PFSK-1 (cell line): ENCODE measurements around the gene C5orf52.

Experiments used
- FOXP2 ChIP-seq: optimal IDR thresholded peaks from 2 replicates; pipeline ENCODE3; 2011; ENCODE audit warnings: borderline replicate concordance, control low read depth, inconsistent platforms; ENCODE audit not compliant: insufficient read depth; ENCODE audit errors: extremely low read length, extremely low read depth
- POLR2AphosphoS5 ChIP-seq: IDR thresholded peaks from 2 replicates; pipeline ENCODE4 v1.6.1; 2012; ENCODE audit warnings: low read depth, mild to moderate bottlenecking, control low read depth, low read length, moderate library complexity
- REST ChIP-seq, 2 experiments: IDR thresholded peaks; 2 replicates each; pipeline versions ENCODE4 v1.6.1 to v1.8.0; 2011 to 2012; ENCODE audit warnings: low read depth in 2 of 2, low read length in 2 of 2, control low read depth in 1 of 2, inconsistent platforms in 1 of 2, mild to moderate bottlenecking in 1 of 2, moderate library complexity in 1 of 2; ENCODE audit not compliant: insufficient read depth in 1 of 2
- SIN3A ChIP-seq: IDR thresholded peaks from 2 replicates; pipeline ENCODE4 v1.6.1; 2012; ENCODE audit warnings: mild to moderate bottlenecking, low read length, moderate library complexity, borderline replicate concordance; ENCODE audit not compliant: insufficient read depth
- TAF1 ChIP-seq: IDR thresholded peaks from 2 replicates; pipeline ENCODE4 v1.6.1; 2012; ENCODE audit warnings: low read length, control low read depth, borderline replicate concordance; ENCODE audit not compliant: insufficient read depth

The C5orf52 gene

GRCh38 chr5:157679801-157680200, 8.5 kb downstream of the C5orf52 start:
- TF ChIP-seq TAF1: no peak
- no peak for TF ChIP-seq REST (IDR thresholded peaks at IDR 0.05; ENCODE audit: insufficient read depth in 1 of 2, low read depth in 2 of 2, low read length in 2 of 2)
- TF ChIP-seq SIN3A: no peak
- TF ChIP-seq FOXP2: no peak
- no peak for TF ChIP-seq POLR2AphosphoS5

- TF ChIP-seq POLR2AphosphoS5 (no peak), SIN3A (no peak), REST (IDR thresholded peaks at IDR 0.05; ENCODE audit: insufficient read depth in 1 of 2, low read depth in 2 of 2, low read length in 2 of 2) (no peak), FOXP2 (no peak), TAF1 (no peak)
Observed at GRCh38 chr5:157680239-157680638, 8.9 kb downstream of the C5orf52 start.

- TF ChIP-seq FOXP2: no peak
- TF ChIP-seq REST (IDR thresholded peaks at IDR 0.05; ENCODE audit: insufficient read depth in 1 of 2, low read depth in 2 of 2, low read length in 2 of 2): no peak
- no peak for TF ChIP-seq SIN3A
- no peak for TF ChIP-seq POLR2AphosphoS5
- no peak for TF ChIP-seq TAF1
Observed at GRCh38 chr5:157681048-157681447, 9.7 kb downstream of the C5orf52 start.

GRCh38 chr5:157682257-157682656, 10.9 kb downstream of the C5orf52 start:
- no peak for TF ChIP-seq REST (IDR thresholded peaks at IDR 0.05; ENCODE audit: insufficient read depth in 1 of 2, low read depth in 2 of 2, low read length in 2 of 2)
- no peak for TF ChIP-seq SIN3A
- TF ChIP-seq FOXP2: no peak
- TF ChIP-seq TAF1: no peak
- no peak for TF ChIP-seq POLR2AphosphoS5

GRCh38 chr5:157687198-157687554, 15.8 kb downstream of the C5orf52 start:
- no peak for TF ChIP-seq REST (IDR thresholded peaks at IDR 0.05; ENCODE audit: insufficient read depth in 1 of 2, low read depth in 2 of 2, low read length in 2 of 2)
- no peak for TF ChIP-seq FOXP2
- TF ChIP-seq POLR2AphosphoS5: no peak
- no peak for TF ChIP-seq SIN3A
- TF ChIP-seq TAF1: no peak
